Activated T-helper 1 cell treated with Interleukin-2 at 50 U/mL for 16 hours (primary cell): ENCODE measurements around the gene REXO4.
"Not testable (repeated sequence)": the region's sequence is repeated elsewhere in the genome, so short reads cannot be mapped to it uniquely, and the experiment has no call there.

Experiments used
- DNase-seq: peaks from one replicate; pipeline ENCODE4 v3.0.0-alpha.2; 2020; ENCODE audit warnings: low read depth

The REXO4 gene, protein sequence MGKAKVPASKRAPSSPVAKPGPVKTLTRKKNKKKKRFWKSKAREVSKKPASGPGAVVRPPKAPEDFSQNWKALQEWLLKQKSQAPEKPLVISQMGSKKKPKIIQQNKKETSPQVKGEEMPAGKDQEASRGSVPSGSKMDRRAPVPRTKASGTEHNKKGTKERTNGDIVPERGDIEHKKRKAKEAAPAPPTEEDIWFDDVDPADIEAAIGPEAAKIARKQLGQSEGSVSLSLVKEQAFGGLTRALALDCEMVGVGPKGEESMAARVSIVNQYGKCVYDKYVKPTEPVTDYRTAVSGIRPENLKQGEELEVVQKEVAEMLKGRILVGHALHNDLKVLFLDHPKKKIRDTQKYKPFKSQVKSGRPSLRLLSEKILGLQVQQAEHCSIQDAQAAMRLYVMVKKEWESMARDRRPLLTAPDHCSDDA

DNA sequence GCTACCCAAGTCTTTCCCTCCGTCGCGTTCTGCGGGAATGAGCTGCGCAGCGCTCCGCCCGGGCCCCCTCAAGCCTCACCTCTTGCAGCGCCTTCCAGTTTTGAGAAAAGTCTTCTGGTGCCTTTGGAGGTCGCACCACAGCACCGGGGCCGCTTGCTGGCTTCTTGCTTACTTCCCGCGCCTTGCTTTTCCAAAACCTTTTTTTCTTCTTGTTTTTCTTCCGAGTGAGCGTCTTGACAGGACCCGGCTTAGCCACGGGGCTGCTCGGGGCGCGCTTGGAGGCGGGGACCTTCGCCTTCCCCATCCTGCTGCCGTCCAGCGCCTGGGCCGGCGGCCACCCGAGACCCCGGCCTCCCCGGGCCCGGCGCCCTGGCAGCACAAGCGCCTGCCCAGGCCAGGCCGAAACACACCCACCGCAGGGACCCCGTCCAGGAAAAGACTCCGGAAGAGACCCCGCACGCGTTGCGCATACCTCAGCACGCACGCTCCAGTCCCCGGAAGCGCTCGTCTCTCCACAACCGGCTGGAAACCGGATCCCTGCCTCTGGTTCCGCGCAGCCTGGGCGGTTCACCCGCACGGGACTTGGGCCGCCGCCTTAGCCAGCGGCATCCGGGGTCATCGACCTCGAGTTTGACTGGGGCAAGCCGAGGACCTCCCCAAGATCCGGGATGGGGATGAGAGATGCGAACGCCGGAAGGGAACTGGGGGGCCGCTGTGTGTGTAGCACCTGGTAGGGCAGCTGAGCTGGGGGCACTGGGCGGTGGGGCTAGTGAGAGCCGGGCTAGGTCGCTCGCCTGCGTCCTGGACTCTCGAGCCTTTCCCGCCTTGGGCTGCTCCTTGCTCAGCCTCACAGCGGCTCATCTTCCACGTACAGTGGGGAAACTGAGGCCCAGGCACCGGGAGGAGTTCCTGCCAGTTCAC lies at the start of gene REXO4:
REXO4 (minus strand) TSS at position 470 of the 921 bp plus-strand sequence; CDS start at position 304, 166 bp downstream.
- DNase-seq, result peak; percentile 69

DNA sequence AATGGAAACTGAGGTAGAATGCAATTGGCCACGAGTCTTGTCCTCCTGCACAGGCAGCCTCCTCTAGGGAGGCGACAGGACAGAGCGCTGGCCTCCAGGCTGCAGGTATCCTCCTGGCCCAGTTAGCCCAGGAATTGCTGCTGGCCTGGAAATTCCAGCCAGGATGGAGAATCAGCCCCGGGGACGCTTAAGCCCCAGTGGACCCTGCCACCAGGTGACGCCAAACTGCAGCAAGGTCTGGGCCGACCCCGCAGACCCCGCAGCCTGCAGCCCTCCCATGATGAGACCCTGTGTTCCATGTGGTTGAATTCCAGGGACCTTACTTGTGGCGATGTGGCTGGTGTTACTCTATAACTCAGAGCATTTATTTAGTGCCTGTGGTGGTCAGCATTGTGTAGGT lies 49.3 kb upstream of the REXO4 start:
- no peak for DNase-seq

DNA sequence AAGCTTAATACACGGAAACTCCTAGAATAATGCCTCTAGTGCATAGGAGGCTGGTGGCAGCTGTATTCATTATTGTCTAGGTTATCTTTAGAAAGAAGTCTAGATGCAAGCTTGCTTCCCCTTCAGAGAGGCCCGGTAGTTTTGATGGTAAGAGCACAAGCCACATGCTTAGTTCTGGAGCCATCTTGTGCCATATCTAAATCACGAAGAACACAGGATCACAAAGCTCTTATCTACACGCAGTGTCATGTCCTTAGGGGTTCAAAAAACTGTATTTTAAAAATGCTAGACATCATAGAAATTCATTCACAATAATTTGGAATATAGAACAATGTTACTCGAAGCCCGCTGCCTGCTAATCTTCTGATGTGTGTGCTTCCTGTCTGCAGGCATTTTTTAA lies 48.2 kb upstream of the REXO4 start:
- DNase-seq, result no peak

DNA sequence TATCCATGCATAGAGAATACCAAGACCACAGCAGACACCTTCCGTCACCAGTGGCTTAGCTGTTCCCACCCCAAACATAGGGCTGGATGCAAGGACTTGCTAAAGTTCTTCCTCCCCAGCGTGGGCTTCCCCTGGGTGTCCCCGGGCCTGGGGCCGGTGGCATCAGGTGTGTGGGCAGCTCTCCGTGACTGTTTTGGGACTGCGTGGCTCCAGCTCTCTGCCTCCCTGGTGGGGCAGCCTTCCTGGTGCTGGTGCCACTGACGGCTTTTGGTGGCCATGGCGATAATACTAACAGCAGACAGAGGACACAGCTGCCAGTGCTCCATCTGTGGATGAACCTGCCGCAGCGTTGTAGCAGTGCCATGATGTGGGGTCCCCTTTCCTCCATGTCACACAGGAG lies 46.8 kb upstream of the REXO4 start:
- no peak for DNase-seq

DNA sequence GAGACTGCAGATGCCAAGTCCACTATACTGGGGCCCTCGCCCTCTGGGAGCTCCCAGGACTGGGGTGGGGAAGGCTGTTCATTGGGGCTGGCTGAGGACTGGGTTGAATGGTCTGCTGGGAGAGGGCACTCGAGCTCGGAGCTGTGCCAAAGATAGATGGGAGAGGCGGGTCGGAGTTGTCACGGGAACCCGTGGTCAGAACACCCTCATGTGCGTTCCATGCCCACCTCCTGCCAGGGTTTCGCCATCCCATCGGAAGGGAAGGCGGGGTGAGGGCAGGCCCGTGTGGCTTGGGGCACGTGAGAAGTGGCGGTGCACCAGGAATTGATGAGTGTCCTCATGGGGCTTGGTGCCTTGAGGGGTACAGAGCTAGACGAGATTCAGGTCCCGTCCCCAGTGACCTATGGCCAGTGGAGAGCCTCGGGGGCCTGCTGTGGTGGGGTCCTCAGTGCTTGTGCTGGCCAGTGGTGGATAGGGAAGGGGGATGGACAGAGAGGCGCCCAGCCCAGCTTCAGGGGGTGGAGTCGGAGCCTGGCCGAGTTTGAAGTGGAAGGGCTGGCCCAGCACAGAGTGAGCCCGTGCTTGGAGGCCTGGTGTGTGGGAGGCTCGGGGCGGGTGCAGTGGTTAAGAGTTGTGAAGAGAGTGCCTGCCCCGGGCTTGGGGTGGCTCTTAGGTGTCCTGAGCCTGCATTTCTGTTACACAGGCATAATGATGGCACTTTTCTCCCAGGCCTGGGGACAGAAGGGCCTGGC lies 46.2 kb upstream of the REXO4 start:
- no peak for DNase-seq

DNA sequence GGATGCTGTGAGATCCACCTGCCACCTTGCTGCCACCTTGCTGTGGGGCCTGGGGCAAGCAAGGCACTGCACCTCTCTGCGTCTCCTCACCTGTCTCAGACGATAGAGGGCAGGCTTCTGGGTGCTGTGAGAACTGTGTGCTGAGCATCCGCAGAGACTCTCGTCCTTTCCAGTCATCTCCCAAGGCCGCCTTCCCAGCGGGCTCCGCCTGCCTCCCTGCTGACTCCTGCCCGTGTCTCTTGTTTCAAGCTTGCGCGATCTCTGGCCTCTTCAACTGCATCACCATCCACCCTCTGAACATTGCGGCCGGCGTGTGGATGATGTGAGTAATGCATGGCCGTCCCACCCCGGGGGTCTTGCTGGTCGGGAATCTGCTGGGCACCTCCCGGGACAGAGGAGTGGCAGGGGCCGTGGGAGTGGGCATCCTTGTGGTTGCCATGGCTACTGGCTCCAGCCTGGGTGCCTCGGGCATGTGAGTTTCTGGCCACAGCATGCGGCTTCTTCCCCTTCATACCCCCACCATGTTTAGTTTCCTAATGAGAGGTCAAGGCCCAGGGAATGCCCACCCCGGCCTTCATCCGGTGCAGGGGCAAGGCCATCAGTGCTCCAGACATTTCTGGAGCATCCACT lies 45.5 kb upstream of the REXO4 start:
- DNase-seq, result no peak

DNA sequence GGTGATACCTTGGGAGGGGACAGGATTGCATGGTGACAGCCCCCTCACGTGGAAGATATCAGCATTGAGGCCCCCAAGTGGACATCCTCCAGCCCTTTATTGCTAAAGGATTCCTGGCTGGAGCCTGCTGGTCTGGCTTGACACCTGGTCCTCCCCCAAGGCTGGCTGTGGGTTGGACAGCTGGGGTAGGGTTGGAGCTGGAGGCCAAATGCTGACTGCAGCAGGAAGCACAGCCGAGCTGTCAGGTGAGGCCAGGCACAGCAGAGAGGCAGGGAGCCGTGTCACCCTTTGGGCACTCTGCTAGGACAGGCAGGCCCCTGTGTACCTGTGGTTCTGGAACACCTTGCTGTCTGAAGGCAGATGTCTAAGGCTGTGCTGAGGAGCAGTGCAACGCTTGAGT lies 44.2 kb upstream of the REXO4 start:
- DNase-seq, result no peak

DNA sequence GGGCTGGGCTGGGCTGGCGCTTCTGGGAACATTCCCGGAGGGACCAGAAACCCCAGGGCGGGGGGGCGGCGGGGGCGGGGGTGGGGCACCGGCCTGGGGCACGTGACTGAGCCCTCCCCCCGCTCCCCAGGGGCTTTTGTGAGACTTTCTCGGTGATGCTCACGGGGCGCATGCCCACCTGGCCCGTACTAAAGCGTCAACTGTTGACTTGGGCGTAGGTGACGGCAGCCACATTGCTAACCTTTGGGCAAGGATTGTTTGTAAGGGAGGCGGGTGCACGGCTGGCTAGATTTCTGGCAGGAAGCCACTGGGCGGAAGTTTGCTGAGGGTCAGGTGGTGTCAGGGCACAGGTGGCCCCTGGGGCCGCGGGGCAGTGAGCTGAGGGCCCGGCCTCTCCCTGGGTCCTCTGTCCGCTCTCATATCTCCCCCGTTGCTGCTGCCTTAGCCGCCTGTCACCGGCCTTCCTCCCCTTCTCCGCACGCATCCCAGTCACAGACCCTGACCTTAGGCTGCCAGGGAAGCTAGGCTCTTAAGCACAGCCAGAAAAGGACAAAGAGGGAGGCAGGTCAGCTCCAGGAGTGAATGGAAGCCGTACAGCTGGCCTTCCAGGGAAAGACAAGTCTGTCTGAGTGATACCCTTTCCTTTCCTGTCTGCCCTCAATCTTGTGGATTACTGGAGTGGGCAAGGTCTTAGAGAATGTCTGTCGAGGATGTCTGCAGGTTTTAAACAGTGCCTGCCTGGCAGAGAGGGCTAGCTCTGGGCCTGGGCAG lies 42.8 kb upstream of the REXO4 start:
- DNase-seq, result peak; percentile 13

DNA sequence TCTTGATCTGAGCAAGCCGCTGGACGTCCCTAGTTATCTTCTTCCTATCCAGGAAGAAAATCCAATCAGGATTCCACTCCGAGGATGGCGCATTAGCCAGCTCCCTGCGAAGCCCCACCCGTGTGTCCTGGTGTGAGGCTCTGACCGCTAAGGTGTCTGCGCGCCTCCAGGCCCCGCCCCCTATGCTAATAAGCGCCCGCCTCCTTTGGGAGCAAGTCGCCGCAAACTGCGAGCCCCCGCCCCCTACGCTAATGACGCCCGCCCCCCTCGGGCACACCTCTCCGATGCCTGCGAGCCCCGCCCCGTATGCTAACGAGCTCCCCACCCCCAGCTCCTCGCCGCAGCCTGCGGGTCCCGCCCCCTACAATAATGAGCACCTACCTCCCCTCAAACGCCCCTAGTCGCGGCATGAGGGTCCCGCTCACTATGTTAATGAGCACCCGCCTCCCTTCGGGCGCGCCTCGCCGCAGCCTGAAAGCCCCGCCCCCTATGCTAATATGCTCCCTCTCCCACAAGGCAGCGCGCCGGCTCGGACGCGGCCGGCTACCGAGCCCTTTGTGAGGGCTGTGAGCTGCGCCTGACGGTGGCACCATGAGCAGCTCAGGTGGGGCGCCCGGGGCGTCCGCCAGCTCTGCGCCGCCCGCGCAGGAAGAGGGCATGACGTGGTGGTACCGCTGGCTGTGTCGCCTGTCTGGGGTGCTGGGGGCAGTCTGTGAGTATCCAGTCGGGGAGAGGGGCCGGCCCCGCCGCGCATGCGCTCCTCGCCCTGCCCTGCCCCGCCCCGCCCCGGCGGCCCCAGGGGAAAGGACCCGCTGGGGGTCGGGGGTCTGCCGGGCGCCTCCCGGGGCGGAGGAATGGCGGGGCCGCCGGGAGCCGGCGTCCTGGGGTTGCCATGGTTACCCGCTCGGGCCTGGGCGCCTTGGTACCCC lies 41.9 kb upstream of the REXO4 start, which contains the start of gene CACFD1:
CACFD1 (plus strand) TSS at position 503 of the 929 bp plus-strand sequence; CDS start at position 592, 89 bp downstream.
- DNase-seq, result peak; percentile 84

DNA sequence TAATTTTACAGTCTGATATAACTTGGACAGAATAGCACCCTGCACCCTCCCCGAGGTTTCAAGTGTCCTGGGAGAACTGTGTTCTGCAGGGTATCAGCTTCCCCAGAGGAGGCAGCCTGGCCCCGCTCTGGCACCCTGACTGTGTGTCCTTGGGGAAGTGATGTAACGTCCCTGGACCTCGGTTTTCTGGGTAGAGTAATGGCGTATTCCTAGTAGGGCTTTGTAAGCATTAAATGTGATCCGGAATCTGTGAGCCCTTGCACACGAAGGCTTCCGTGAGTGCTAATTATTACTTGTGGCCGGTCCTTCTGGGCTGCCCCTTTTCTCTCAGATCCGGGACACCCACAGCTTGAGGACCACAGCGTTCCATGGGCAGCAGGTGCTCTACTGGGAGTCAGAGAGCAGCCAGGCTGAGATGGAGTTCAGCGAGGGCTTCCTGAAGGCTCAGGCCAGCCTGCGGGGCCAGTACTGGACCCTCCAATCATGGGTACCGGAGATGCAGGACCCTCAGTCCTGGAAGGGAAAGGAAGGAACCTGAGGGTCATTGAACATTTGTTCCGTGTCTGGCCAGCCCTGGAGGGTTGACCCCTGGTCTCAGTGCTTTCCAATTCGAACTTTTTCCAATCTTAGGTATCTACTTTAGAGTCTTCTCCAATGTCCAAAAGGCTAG lies 41.0 kb upstream of the REXO4 start:
- DNase-seq, result no peak

DNA sequence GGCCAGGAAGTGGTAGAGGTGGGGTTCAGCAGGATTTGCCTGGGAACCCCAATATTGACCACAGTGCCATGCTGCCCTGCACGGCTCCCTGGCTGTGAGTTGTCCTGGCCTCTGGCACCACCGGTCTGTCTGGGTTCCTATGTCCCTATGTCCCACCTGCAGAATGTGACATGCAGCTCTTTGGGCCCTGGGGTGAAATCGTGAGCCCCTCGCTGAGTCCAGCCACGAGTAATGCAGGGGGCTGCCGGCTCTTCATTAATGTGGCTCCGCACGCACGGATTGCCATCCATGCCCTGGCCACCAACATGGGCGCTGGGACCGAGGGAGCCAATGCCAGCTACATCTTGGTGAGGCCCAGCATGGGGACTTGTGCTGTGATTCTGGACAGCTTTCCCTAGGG lies 39.9 kb upstream of the REXO4 start:
- DNase-seq, result no peak

DNA sequence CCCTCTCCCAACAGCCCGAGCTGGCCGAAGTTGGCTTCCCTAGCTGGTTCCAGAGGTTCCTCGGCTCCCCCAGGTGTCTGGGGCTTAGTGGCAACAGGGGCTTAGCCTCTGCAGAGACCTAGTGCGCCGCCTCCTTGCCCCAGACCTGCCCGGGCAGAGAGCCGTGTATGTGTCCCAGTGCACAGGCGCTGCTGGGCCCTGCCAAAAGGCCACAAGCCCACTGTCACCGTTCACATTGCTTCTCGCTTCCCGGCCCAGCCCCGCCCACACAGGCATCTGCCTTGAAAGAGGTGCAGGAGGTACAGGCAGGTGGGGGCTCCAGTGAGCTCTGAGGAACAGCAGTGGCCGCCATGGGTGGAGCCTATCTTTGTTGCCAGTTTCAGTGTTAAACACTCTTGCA lies 39.4 kb upstream of the REXO4 start:
- DNase-seq, result no peak

DNA sequence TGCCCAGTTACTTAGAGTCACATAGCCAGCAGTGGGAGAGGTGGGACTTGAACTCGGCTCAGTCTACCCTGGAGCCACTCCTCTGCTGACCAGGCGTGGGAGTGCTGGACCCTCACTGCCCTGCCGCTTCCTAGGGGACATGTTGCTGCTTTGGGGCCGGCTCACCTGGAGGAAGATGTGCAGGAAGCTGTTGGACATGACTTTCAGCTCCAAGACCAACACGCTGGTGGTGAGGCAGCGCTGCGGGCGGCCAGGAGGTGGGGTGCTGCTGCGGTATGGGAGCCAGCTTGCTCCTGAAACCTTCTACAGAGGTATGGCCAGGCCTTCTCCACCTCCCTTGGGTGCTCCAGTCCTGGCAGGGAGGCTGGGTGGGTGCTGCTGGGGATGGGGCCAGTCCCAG lies 38.6 kb upstream of the REXO4 start:
- DNase-seq, result no peak

DNA sequence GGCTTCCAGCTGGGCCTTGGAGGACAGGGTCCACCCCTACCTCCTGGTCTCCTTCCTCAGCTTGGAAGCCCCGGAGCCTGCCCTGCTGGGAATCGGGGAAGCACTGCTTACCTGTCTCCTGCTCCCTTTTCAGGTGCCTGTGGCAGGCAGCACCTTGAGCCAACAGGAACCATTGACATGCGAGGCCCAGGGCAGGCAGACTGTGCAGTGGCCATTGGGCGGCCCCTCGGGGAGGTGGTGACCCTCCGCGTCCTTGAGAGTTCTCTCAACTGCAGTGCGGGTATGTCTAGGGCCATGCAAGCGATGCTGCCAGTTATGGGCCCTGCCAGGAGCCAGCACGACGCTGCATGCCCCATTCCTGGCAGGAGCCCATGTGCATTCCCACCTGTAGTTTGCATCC lies 38.1 kb upstream of the REXO4 start:
- no peak for DNase-seq

DNA sequence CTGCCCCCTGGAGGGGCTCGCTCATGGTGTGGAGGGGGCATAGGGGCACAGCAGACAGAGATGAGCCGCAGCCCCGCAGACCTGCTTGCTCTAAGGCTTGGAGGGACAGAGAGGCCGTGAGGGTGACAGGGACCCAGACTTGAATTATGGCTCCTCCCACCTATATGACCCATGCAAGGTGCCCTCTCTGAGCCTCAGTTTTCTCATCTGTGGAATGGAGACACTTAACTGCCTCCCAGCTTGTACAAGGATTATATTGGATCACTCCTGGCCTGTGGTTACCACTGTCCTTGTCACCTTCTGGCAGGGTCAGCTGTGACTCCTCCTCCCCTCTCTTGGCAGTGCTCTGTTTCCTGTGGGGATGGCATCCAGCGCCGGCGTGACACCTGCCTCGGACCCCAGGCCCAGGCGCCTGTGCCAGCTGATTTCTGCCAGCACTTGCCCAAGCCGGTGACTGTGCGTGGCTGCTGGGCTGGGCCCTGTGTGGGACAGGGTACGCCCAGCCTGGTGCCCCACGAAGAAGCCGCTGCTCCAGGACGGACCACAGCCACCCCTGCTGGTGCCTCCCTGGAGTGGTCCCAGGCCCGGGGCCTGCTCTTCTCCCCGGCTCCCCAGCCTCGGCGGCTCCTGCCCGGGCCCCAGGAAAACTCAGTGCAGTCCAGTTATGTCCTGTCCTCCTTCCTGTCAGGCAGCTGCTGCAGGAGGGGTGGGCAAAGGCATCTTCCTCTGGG lies 37.3 kb upstream of the REXO4 start:
- DNase-seq, result no peak

DNA sequence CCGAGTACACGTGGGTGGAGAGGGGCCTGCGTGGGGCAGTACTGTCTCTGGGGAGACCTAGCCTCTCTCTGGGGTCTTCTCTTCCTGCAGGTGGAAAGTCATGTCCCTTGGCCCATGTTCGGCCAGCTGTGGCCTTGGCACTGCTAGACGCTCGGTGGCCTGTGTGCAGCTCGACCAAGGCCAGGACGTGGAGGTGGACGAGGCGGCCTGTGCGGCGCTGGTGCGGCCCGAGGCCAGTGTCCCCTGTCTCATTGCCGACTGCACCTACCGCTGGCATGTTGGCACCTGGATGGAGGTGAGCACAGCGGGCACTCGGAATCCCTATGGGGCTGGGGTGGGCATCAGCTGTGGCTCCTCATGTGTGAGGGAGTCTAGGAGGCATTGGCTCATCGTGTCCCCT lies 36.5 kb upstream of the REXO4 start:
- DNase-seq, result no peak

DNA sequence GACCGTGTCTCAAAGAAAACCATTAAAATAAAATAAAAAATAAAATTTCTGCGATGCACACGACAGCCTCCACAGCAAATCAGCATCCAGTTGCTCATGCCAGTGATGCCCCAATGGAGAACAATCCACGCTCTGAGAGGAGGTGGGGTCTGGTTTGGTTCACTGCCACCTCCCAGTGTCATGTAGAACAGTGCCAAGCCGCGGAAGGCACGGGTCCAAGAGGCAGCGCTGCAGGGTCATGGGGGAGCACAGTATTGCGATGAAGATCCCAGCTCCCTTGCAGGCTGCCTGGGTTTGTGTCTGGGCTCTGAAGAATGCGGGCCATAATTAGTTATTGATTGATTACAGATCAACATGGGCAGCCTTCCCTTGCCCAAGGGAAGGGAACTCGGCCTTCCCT lies 35.8 kb upstream of the REXO4 start:
- no peak for DNase-seq

DNA sequence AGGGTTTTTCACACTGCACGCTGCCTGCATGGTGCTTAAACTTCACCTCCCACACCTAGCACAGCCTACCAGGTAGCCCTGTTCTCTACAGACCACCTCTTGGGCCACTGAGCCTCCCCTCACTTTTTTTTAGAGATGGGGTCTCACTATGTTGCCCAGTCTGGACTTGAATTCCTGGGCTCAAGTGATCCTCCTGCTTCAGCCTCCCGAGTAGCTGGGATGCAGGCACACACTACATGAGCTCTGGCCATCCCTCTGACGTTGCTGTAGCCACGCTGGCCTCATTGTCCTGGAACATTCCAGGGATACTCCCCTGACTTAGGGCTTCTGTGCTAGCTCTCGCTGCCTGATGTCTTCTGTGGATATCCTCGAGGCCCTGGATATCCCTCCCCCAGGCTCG lies 34.8 kb upstream of the REXO4 start:
- no peak for DNase-seq

DNA sequence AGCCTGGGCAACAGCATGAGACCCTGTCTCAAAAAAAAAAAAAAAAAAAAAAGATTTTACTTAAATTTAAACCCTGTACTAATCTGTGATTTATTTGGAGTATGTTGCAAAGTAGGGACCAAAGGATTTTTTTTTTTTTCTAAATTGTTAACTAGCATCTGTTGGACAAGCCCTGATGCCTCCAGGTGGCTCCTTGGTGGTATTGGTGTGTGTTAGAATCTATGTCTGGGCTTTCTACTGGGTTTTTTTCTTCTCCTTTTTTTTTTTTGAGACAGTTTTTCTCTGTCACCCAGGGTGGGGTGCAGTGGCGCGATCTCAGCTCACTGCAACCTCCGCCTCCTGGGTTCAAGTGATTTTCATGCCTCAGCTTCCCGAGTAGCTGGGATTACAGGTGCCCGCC lies 34.1 kb upstream of the REXO4 start:
- DNase-seq, result not testable (repeated sequence)
